Activated CD8-positive, alpha-beta memory T cell treated with anti-CD3 and anti-CD28 coated beads for 1 hour (primary cell): ENCODE results near the gene PIGR.

Experiments used
- DNase-seq, 2 donors: peaks; one replicate each; pipeline ENCODE4 v3.0.0-alpha.2; 2020; ENCODE audit warnings: low read depth in 1 of 2; ENCODE audit errors: extremely low read depth in 1 of 2

The PIGR gene

GRCh38 chr1:206960676-206961386, 14.6 kb upstream of the PIGR start:
- no peak for DNase-seq

GRCh38 chr1:206958144-206958543, 11.9 kb upstream of the PIGR start:
- no peak for DNase-seq

GRCh38 chr1:206957639-206958038, 11.4 kb upstream of the PIGR start:
- no peak for DNase-seq

GRCh38 chr1:206955476-206956451, 9.5 kb upstream of the PIGR start:
- DNase-seq: no peak

GRCh38 chr1:206954459-206955342, 8.4 kb upstream of the PIGR start:
- DNase-seq: no peak

GRCh38 chr1:206953626-206954025, 7.4 kb upstream of the PIGR start:
- no peak for DNase-seq

- DNase-seq: no peak
Measured at GRCh38 chr1:206953126-206953525, 6.9 kb upstream of the PIGR start.

GRCh38 chr1:206952171-206952570, 5.9 kb upstream of the PIGR start:
- DNase-seq: no peak

- no peak for DNase-seq
Measured at GRCh38 chr1:206951318-206952100, 5.2 kb upstream of the PIGR start.

- no peak for DNase-seq
Measured at GRCh38 chr1:206949641-206950040, 3.4 kb upstream of the PIGR start.

GRCh38 chr1:206949208-206949607, 2.9 kb upstream of the PIGR start:
- DNase-seq: no peak

GRCh38 chr1:206947255-206947654, 989 bp upstream of the PIGR start:
- DNase-seq: no peak

- no peak for DNase-seq
Measured at GRCh38 chr1:206945779-206946178, 487 bp downstream of the PIGR start.

- no peak for DNase-seq
Measured at GRCh38 chr1:206944703-206945102, 1.6 kb downstream of the PIGR start.

GRCh38 chr1:206941766-206942418, 4.4 kb downstream of the PIGR start:
- no peak for DNase-seq

GRCh38 chr1:206940588-206940936, 5.7 kb downstream of the PIGR start:
- DNase-seq: no peak

GRCh38 chr1:206939841-206940587, 6.3 kb downstream of the PIGR start:
- no peak for DNase-seq

- no peak for DNase-seq
Measured at GRCh38 chr1:206939131-206939530, 7.1 kb downstream of the PIGR start.

GRCh38 chr1:206937425-206937824, 8.8 kb downstream of the PIGR start:
- DNase-seq: no peak
